ENCODE data around the gene FEZ2.

The FEZ2 gene

GRCh38 chr2:36536776-36537175, 61.2 kb downstream of the FEZ2 start:
- no peak overlapping the region for H3K4me3 ChIP-seq (ENCODE audit: low read length)
- DNase-seq (ENCODE audit: low read depth), result no peak
- TF ChIP-seq CTCF (conservative IDR thresholded peaks at IDR 0.05; ENCODE audit: low read length), result no peak

- no peak for DNase-seq (ENCODE audit: low read depth)
- H3K4me3 ChIP-seq (ENCODE audit: low read length), result no peak overlapping the region
- no peak for TF ChIP-seq CTCF (conservative IDR thresholded peaks at IDR 0.05; ENCODE audit: low read length)
Measured at GRCh38 chr2:36535099-36535498, 62.9 kb downstream of the FEZ2 start.

DNA sequence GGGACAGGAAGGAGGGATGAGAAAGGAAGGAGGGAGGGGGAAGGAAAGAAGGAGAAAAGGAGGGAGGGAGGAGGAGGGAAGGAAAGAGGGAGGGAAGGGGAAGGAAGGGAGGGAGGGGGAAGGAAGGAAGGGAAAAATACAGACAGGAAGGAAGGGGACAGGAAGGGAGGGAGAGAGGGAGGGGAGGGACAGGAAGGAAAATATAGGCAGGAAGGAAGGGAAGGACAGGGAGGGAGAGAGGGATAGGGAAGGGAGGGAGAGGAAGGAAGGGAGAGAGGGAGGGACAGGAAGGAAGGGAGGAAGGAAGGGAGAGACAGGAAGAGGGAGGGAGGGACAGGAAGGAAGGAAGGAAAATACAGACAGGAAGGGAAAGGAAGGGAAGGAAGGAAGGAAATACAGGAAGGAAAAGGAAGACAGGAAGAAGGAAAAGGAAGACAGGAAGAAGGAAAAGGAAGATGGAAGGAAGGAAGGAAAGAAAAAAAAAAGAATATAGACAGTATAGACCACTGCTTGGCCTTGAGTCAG, 63.6 kb downstream of the FEZ2 start:
- H3K4me3 ChIP-seq (ENCODE audit: low read length), result no peak overlapping the region
- no peak for TF ChIP-seq CTCF (conservative IDR thresholded peaks at IDR 0.05; ENCODE audit: low read length)
- no peak for DNase-seq (ENCODE audit: low read depth)

- H3K4me3 ChIP-seq (ENCODE audit: low read length), result no peak overlapping the region
- TF ChIP-seq CTCF (conservative IDR thresholded peaks at IDR 0.05; ENCODE audit: low read length), result peak; percentile 23; the same call in 1 of the 2 replicates
- DNase-seq (ENCODE audit: low read depth), result peak; percentile 66
Measured at GRCh38 chr2:36530983-36531354, 67.0 kb downstream of the FEZ2 start.

GRCh38 chr2:36530178-36530982, 67.6 kb downstream of the FEZ2 start:
- no peak overlapping the region for H3K4me3 ChIP-seq (ENCODE audit: low read length)
- DNase-seq (ENCODE audit: low read depth), result peak; percentile 77
- no peak for TF ChIP-seq CTCF (conservative IDR thresholded peaks at IDR 0.05; ENCODE audit: low read length)

DNA sequence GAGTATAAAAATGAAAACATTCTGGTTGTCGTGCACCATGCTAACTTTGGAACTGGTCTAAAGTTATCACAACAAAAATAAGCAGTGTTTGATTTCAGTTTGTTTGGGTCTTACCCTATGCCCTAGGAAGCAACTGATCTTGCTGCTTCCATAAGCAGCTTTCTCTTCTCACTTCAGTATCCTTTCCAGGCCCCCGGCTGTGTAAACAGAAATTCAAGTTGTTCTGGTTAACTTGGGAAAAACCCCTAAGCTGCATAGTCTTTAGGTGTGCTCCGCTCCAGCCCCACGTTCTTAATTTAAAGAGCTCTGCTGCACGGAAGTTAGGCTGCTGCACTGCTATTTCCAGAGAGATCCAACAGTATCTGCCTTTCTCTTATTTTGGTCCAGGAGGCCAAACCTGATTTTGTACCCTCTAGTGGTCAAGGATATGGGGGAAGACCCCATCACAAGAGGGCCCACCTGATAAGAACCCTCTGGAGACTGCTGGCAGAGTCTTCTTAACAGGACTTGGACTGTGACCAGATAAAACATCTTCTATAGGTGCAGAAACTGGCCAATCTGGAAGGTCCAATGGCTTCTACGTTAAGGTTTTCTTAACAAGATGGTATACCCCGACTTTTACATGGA, 69.1 kb downstream of the FEZ2 start:
- H3K4me3 ChIP-seq (ENCODE audit: low read length), result no peak overlapping the region
- TF ChIP-seq CTCF (conservative IDR thresholded peaks at IDR 0.05; ENCODE audit: low read length), result no peak
- DNase-seq (ENCODE audit: low read depth), result no peak

DNA sequence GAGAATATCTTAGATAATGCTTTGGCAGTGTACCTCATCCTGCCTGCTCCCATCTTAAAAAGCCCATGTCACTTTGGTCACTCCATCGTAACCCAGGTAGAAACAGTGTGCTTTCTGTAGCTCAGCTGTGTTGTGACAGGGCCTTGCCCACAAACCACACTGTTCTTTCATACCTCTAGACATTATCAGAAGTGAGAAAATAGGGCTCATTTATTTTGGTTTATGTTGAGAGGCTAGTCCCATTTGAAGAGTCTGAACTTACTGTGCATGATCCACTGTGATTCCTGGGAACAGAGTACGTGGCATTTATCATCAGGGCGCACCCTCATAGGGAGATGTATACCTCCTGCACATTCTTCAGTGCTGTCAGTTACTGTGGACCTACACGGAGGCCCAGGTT, 69.7 kb downstream of the FEZ2 start:
- H3K4me3 ChIP-seq (ENCODE audit: low read length), result no peak overlapping the region
- no peak for TF ChIP-seq CTCF (conservative IDR thresholded peaks at IDR 0.05; ENCODE audit: low read length)
- DNase-seq (ENCODE audit: low read depth), result no peak
